Right lobe of liver (tissue), 4 donors: ENCODE measurements around the gene SUN1.

Experiments
- CTCF ChIP-seq, 4 donors: fragments of 200-600 bp in 3 of 4; fragments of 450-650 bp in 1 of 4; IDR thresholded peaks; one replicate each; pipeline versions ENCODE4 v1.5.1 to v1.8.0; 2016 to 2022; ENCODE audit warnings: antibody characterized with exemption in 4 of 4, mild to moderate bottlenecking in 2 of 4
- POLR2A ChIP-seq: fragments of 450-650 bp; IDR thresholded peaks from one replicate; pipeline ENCODE4 v1.6.1; 2017; ENCODE audit warnings: antibody characterized with exemption, mild to moderate bottlenecking
- donor health status: DM: no; HTN: no; CAD: no.
- donor health status: DM: no; HTN: no; CAD: no.
- donor health status: DM: no; HTN: yes; CAD: no.

GRCh38 chr7:863106-863505 lies 30.8 kb downstream of the SUN1 start:
- TF ChIP-seq CTCF (IDR thresholded peaks at IDR 0.05) (no peak), POLR2A (no peak)
